Activated naive CD4-positive, alpha-beta T cell treated with anti-CD3 and anti-CD28 coated beads for 36 hours (primary cell): ENCODE results near the gene GPN3. TPM values are rescaled to one million over a fixed set of nuclear protein-coding genes. Genes with fewer than 3 reads are reported as not detected.
A peak's percentile ranks its signal among the peaks of the same experiment; 100 is the strongest.

Experiments
- CTCF ChIA-PET: fragments of 350-600 bp; sonication (Branson Sonifier 250); formaldehyde crosslinking; loops from one replicate; lab custom pipeline; 2021; ENCODE audit warnings: antibody characterized with exemption; lab: Charles Lee
- DNase-seq: peaks from one replicate; pipeline ENCODE4 v3.0.0-alpha.2; 2020
- H3K27ac Mint-ChIP-seq: one replicate; pipeline ENCODE4 v1.8.0; 2021; ENCODE audit warnings: mild to moderate bottlenecking, mixed read lengths
- H3K27me3 Mint-ChIP-seq: one replicate; pipeline ENCODE4 v1.8.0; 2021; ENCODE audit warnings: low read depth, mixed read lengths
- H3K36me3 Mint-ChIP-seq: one replicate; pipeline ENCODE4 v1.8.0; 2021; ENCODE audit warnings: low read depth, mixed read lengths
- H3K4me1 Mint-ChIP-seq: one replicate; pipeline ENCODE4 v1.8.0; 2021; ENCODE audit warnings: low read depth, mixed read lengths
- H3K4me3 Mint-ChIP-seq: one replicate; pipeline ENCODE4 v1.8.0; 2021; ENCODE audit warnings: mild to moderate bottlenecking, moderate library complexity, mixed read lengths
- H3K9me3 Mint-ChIP-seq: one replicate; pipeline ENCODE4 v1.8.0; 2021; ENCODE audit warnings: mixed read lengths
- intact Hi-C: fragments of 100-400 bp; cut with micrococcal nuclease; formaldehyde crosslinking; loops from one replicate; pipeline ENCODE4 v1.15.1; 2023
- total RNA-seq, 2 experiments: library from RNA; stranded (reverse); gene quantifications; one replicate each; pipeline ENCODE4 v1.2.3, GENCODE V29; 2021

Gene GPN3
- total RNA-seq, result 10 to 100 TPM; 58.2 to 59.8 TPM

- Mint-ChIP-seq H3K27me3 (no peaks in the 10 kb centered on the region), H3K9me3 (no peaks in the 10 kb centered on the region), H3K36me3 (peaks cover 21% of the 10 kb centered on the region), H3K4me1 (peaks cover 41% of the 10 kb centered on the region), H3K27ac (peak within 1 kb of the TSS; percentile 96), H3K4me3 (peak within 1 kb of the TSS; percentile 98)
- DNase-seq, result peak; percentile 98
- CTCF ChIA-PET, result interaction anchor here (0.6 to 2.8 kb wide), 18 partner anchors 9 to 366 kb away, joined by 3 to 36 read pairs (median 4); partner anchors contain the start of genes ARPC3, RAD9B and VPS29
- intact Hi-C loops, result loop anchor here (1.0 to 5.0 kb wide), 12 partner anchors 18 to 419 kb away; partner anchors contain the start of genes ANAPC7, ARPC3, IFT81 and PPTC7
Observed at GRCh38 chr12:110468214-110469048, at the start of gene GPN3, which contains the start of gene FAM216A. Gene GPN3 (minus strand): TSS chr12:110468257. CDS start chr12:110468203, 54 bp downstream. Gene FAM216A (plus strand): TSS chr12:110468845. CDS start chr12:110468876, 31 bp downstream.

GRCh38 chr12:110516995-110517394 lies 48.9 kb upstream of the GPN3 start:
- H3K36me3 Mint-ChIP-seq, result no peaks in the 10 kb centered on the region

GRCh38 chr12:110514363-110514762 lies 46.3 kb upstream of the GPN3 start:
- H3K4me3 Mint-ChIP-seq, result no peak overlapping the region
- peaks cover 2% of the 10 kb centered on the region for H3K4me1 Mint-ChIP-seq
- no peaks in the 10 kb centered on the region for H3K27me3 Mint-ChIP-seq
- no peaks in the 10 kb centered on the region for H3K9me3 Mint-ChIP-seq
- H3K36me3 Mint-ChIP-seq, result no peaks in the 10 kb centered on the region
- CTCF ChIA-PET, result interaction anchor here (1.2 to 11.3 kb wide), 7 partner anchors 13 to 105 kb away, joined by 3 to 199 read pairs (median 4); partner anchors contain the start of gene ARPC3
- intact Hi-C loops, result loop anchor here (5.0 kb wide), 1 partner anchor 183 kb away; no protein-coding TSS in a partner anchor
- DNase-seq, result no peak
- H3K27ac Mint-ChIP-seq, result no peak overlapping the region

More at GRCh38 chr12:110516995-110517394, 48.9 kb upstream of the GPN3 start:
- Mint-ChIP-seq H3K27me3 (no peaks in the 10 kb centered on the region), H3K4me3 (no peak overlapping the region), H3K27ac (no peak overlapping the region), H3K9me3 (no peaks in the 10 kb centered on the region), H3K4me1 (peaks cover 5% of the 10 kb centered on the region)
- intact Hi-C loops, result no loop called here
- DNase-seq, result no peak
- CTCF ChIA-PET, result interaction anchor here (11.3 kb wide), 1 partner anchor 85 kb away, joined by 199 read pairs; no protein-coding TSS in a partner anchor

GRCh38 chr12:110513842-110514241 lies 45.8 kb upstream of the GPN3 start:
- H3K27me3 Mint-ChIP-seq, result no peaks in the 10 kb centered on the region
- no peaks in the 10 kb centered on the region for H3K9me3 Mint-ChIP-seq
- no peaks in the 10 kb centered on the region for H3K36me3 Mint-ChIP-seq
- H3K4me3 Mint-ChIP-seq, result no peak overlapping the region
- CTCF ChIA-PET, result interaction anchor here (0.8 to 11.3 kb wide), 15 partner anchors 10 to 374 kb away, joined by 3 to 199 read pairs (median 5); partner anchors contain the start of genes ARPC3 and FAM216A
- intact Hi-C loops, result loop anchor here (2.0 to 5.0 kb wide), 3 partner anchors 63 to 313 kb away; partner anchors contain the start of gene ARPC3
- no peak overlapping the region for H3K27ac Mint-ChIP-seq
- DNase-seq, result no peak
- peaks cover 2% of the 10 kb centered on the region for H3K4me1 Mint-ChIP-seq

GRCh38 chr12:110508071-110508586 lies 40.1 kb upstream of the GPN3 start:
- Mint-ChIP-seq H3K27ac (no peak overlapping the region), H3K27me3 (no peaks in the 10 kb centered on the region), H3K4me1 (no peaks in the 10 kb centered on the region), H3K4me3 (no peak overlapping the region), H3K9me3 (no peaks in the 10 kb centered on the region), H3K36me3 (no peaks in the 10 kb centered on the region)
- CTCF ChIA-PET, result interaction anchor here (0.6 to 11.3 kb wide), 3 partner anchors 40 to 157 kb away, joined by 3 to 199 read pairs (median 3); partner anchors contain the start of gene FAM216A
- intact Hi-C loops, result no loop called here
- DNase-seq, result no peak

- Mint-ChIP-seq H3K27me3 (no peaks in the 10 kb centered on the region), H3K4me3 (no peak overlapping the region), H3K36me3 (peaks cover 10% of the 10 kb centered on the region), H3K27ac (no peak overlapping the region), H3K4me1 (peaks cover 17% of the 10 kb centered on the region), H3K9me3 (peaks cover 2% of the 10 kb centered on the region)
- no peak for DNase-seq
- CTCF ChIA-PET, result interaction anchor here (9.0 kb wide), 1 partner anchor 95 kb away, joined by 64 read pairs; no protein-coding TSS in a partner anchor
- intact Hi-C loops, result no loop called here
Observed at GRCh38 chr12:110505332-110505731, 37.3 kb upstream of the GPN3 start.

GRCh38 chr12:110503432-110503831 lies 35.4 kb upstream of the GPN3 start:
- peaks cover 2% of the 10 kb centered on the region for H3K9me3 Mint-ChIP-seq
- H3K4me3 Mint-ChIP-seq, result peak overlapping the region; percentile 5
- intact Hi-C loops, result loop anchor here (2.0 to 5.0 kb wide), 3 partner anchors 237 to 554 kb away; no protein-coding TSS in a partner anchor
- peaks cover 32% of the 10 kb centered on the region for H3K4me1 Mint-ChIP-seq
- DNase-seq, result no peak
- CTCF ChIA-PET, result interaction anchor here (0.5 to 9.0 kb wide), 8 partner anchors 10 to 222 kb away, joined by 3 to 64 read pairs (median 4); partner anchors contain the start of gene ARPC3
- H3K36me3 Mint-ChIP-seq, result peaks cover 15% of the 10 kb centered on the region
- H3K27me3 Mint-ChIP-seq, result no peaks in the 10 kb centered on the region
- H3K27ac Mint-ChIP-seq, result peak overlapping the region; percentile 22

GRCh38 chr12:110501752-110502738 lies 34.0 kb upstream of the GPN3 start, which contains the start of the genes RAD9B and VPS29:
Gene RAD9B (plus strand): TSS chr12:110502331. CDS start chr12:110502338, 7 bp downstream.
Gene VPS29 (minus strand): TSS chr12:110502111. CDS start chr12:110502051, 60 bp downstream.
- CTCF ChIA-PET, result interaction anchor here (1.0 to 9.0 kb wide), 4 partner anchors 13 to 99 kb away, joined by 3 to 64 read pairs (median 5); partner anchors contain the start of genes ARPC3, FAM216A and GPN3
- peak; percentile 100 for DNase-seq
- H3K4me3 Mint-ChIP-seq, result peak within 1 kb of the TSS; percentile 94
- peaks cover 2% of the 10 kb centered on the region for H3K9me3 Mint-ChIP-seq
- intact Hi-C loops, result loop anchor here (1.0 to 5.0 kb wide), 8 partner anchors 34 to 555 kb away; partner anchors contain the start of genes ANAPC7, ARPC3, FAM216A and GPN3
- peak within 1 kb of the TSS; percentile 96 for H3K27ac Mint-ChIP-seq
- no peaks in the 10 kb centered on the region for H3K27me3 Mint-ChIP-seq
- peaks cover 18% of the 10 kb centered on the region for H3K36me3 Mint-ChIP-seq
- peaks cover 32% of the 10 kb centered on the region for H3K4me1 Mint-ChIP-seq

- Mint-ChIP-seq H3K9me3 (peaks cover 2% of the 10 kb centered on the region), H3K4me1 (peaks cover 32% of the 10 kb centered on the region), H3K27ac (peak overlapping the region; percentile 96), H3K4me3 (peak overlapping the region; percentile 94), H3K36me3 (peaks cover 19% of the 10 kb centered on the region), H3K27me3 (no peaks in the 10 kb centered on the region)
- peak; percentile 51 for DNase-seq
- intact Hi-C loops, result loop anchor here (5.0 kb wide), 1 partner anchor 556 kb away; no protein-coding TSS in a partner anchor
- CTCF ChIA-PET, result interaction anchor here (1.0 to 9.0 kb wide), 4 partner anchors 14 to 99 kb away, joined by 3 to 64 read pairs (median 5); partner anchors contain the start of genes ARPC3, FAM216A and GPN3
Observed at GRCh38 chr12:110501399-110501751, 33.3 kb upstream of the GPN3 start.

GRCh38 chr12:110498984-110499706 lies 31.1 kb upstream of the GPN3 start:
- Mint-ChIP-seq H3K9me3 (peaks cover 2% of the 10 kb centered on the region), H3K4me1 (peaks cover 32% of the 10 kb centered on the region), H3K36me3 (peaks cover 22% of the 10 kb centered on the region), H3K4me3 (peak overlapping the region; percentile 25), H3K27me3 (no peaks in the 10 kb centered on the region), H3K27ac (peak overlapping the region; percentile 69)
- CTCF ChIA-PET, result interaction anchor here (0.5 to 9.0 kb wide), 3 partner anchors 102 to 202 kb away, joined by 3 to 64 read pairs (median 3); no protein-coding TSS in a partner anchor
- intact Hi-C loops, result no loop called here
- no peak for DNase-seq
